Activated T-cell treated with anti-CD3 and anti-CD28 coated beads, Interleukin-2, amount 50 U/mL, for 1 hour (primary cell): ENCODE measurements around the gene LONRF2.
"Not testable (repeated sequence)": the region's sequence is repeated elsewhere in the genome, so short reads cannot be mapped to it uniquely, and the experiment has no call there.

Experiments
- DNase-seq: peaks from one replicate; pipeline ENCODE4 v3.0.0-alpha.2; 2020

The LONRF2 gene

DNA sequence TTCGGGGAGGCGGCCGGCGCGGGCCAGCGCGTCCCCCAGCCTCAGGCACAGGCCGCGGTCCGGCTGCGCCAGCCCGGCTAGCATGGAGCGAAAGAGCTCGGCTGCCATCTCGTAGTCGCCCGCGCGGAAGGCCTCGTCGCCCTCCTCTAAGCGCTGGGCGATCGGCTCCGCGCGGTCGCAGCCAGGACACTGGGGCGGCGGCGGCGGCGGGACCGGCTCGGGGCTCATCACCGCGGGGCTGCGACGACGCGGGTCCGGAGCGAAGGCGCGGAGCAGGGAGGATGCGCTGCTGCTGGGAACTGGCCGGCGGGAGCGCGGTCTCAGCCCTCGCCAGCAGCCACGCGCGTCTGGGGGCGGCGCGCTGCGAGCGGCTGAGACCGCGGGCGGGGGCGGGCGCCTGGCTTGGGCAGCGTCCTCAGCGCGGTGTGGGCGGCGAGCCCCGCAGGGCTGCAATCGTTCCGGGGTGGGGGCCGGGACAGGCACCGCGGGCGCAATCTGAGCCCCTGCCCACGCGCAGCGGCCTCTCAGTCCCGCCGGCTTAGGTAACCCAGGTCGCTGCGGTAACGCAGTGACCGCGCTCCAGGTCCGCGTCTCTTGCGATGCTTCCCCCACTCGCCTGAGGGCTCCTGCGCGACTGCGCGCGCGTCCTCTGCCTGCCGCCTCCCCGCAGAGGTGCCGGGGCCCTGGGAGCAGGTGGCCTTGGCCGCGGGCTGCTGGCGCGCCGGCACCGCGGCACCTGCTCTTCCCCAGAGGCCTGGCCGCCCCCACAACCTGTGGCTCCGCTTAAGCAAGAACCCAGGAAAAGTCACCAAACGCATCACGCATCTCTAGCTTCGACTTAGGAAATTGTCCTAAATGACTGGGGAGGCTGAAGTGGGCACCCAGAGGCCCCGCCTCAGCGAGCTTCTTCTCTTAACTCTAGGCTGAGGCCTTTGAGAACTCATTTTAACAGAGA is at the start of gene LONRF2:
TSS of gene LONRF2 (minus strand) at position 636 of the 955 bp plus-strand sequence. CDS start at position 228, 408 bp downstream.
- DNase-seq: no peak

DNA sequence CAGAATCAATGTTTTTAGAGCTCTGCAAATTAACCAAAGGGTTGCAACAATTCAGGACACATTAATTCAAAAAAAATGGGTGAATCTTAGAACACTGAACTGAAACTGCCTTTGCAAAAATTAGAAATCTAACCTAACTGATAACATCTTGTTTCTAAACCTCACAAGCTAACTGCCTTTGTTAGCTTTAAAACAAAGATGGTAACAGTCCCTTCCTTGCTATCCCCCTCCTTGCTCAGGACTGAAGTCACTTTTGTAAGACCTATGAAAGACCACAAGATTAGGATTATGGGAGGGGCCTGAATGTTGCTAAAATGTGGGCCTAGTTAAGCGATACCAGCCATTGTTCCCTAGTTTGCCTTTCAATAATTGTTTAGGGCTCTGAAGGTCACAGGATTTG is 44.9 kb upstream of the LONRF2 start:
- DNase-seq: no peak

- DNase-seq: no peak
These were observed 43.1 kb upstream of the LONRF2 start for GRCh38 chr2:100365434-100365833.

DNA sequence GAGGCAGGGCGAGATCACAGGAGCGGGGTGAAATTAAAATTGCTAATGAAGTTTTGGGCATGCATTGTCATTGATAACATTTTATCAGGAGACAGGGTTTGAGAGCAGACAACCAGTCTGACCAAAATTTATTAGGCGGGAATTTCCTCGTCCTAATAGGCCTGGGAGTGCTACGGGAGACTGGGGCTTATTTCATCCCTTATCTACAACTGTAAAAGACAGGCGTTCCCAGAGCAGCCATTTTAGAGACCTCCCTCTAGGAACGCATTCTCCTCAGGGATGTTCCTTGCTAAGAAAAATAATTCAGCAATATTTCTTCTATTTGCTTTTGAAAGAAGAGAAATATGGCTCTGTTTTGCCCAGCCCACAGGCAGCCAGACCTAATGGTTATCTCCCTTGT is 40.0 kb upstream of the LONRF2 start:
- DNase-seq: not testable (repeated sequence)

DNA sequence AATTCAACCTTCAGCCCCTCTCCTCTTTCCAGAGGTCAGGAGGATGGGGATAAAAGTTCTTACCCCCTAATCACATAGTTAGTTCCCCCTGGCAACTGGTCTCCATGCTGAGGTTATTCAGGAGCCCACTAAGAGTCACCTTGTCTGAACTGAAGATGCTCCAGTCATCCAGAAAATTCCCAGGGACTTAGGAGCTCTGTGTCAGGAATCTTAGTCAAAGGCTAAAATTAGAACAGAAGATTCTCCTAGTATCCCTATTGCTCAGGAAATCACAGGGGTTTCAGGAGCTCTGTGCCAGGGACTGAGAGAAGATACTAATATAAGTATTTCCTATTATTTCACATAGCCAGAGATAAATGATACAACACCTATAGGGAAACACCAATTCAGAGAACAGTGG is 37.3 kb upstream of the LONRF2 start:
- DNase-seq: no peak

GRCh38 chr2:100358554-100358953 is 36.3 kb upstream of the LONRF2 start:
- DNase-seq: no peak

GRCh38 chr2:100352521-100352920 is 30.2 kb upstream of the LONRF2 start:
- DNase-seq: no peak

DNA sequence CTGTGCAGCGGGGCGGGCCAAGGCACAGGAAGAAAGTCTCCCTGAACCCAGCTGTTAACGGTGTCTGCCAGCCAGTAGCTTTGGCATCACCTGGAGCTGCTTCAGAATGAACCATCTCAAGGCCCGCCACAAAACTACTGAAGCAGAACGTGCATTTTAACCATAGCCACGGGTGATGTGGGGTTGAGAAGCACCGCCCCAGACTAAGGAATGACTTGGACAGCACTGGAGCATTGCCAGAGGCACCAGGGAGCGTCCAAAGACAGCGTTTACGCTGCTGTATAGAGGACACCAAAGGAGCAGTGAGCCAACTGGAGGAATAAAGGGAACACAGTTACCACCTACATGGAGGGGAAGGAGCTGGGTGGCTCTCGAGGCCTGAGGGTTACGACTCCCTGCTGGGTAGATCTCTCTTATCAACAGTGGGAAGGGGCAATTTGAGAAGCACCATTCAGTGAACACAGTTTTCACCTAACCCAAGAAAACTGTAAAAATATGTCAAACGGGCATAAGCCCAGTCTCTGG is 28.4 kb upstream of the LONRF2 start:
- no peak for DNase-seq

- not testable (repeated sequence) for DNase-seq
These were observed 22.8 kb upstream of the LONRF2 start for GRCh38 chr2:100345144-100345543.

DNA sequence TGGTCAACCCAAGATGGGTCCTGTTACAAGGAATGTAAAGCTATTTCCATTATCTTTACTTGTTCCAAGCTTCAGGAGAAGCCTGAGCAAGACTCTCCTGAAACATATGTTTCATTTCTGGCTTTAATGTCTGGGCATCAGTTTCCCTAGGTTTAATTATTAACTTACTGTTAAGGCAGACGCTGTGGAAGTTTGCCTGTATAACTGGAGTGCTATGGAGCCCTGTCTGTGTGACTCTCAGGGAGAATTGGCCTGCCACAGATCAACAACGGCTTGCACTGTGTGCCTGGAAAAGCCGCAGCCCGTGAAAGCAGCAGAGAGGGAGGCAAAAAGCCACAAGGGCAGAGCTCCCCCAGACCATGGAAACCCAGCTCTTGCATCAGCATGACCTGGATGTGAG is 22.1 kb upstream of the LONRF2 start:
- DNase-seq: no peak

GRCh38 chr2:100342466-100342865 is 20.2 kb upstream of the LONRF2 start:
- DNase-seq: not testable (repeated sequence)

DNA sequence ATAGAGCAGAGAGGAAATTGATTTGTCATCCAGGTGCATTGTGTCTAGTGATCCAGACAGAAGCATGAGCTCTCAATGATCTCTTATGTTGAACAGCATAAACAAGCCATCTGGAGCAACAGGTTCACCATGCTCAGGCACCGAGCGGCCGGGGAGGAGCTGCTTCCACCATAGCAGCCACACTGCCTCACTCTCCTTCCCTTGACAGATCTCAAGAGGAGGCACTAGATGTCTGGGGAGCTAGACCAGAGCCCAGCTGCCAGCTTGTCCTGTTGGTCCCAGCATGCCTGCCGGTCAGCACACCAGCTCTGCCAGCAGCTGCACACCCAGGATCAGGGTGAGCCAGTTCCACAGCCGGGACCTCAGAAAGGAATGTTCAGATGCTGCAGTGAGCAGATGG is 17.5 kb upstream of the LONRF2 start:
- DNase-seq: no peak

- DNase-seq: no peak
These were observed 12.6 kb upstream of the LONRF2 start for GRCh38 chr2:100334929-100335328.

- no peak for DNase-seq
These were observed 5.4 kb upstream of the LONRF2 start for GRCh38 chr2:100327742-100328141.

GRCh38 chr2:100321179-100321865 is 979 bp downstream of the LONRF2 start:
- no peak for DNase-seq

DNA sequence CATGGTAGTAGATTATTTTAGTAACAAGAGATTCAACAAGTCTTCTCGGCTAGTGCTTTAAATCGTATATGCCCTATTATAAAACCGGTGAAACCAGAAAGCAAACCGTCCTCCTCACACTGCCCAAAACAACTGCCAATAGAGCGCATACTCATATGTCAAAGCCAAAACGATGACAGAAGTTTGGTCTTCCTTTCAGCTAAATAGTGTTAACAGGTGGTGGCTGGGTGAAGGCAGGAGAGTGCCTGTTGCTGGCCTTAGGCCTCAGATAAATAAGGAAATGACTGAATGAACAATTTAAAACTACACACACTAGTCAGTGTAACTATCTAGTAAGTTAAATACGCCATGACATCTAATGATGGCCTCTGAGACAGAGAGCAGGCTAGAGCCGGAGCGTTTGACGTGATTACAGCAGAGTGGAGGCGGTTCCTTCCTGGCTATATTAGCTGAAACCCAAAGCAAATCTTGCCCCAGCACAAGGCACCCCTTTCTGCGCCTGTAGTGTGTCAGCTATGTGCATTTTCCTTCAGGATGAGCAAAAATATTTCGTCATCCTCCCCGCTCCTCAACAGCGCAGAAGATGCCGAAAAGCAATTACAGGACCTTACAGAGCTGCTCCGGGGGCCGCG is 1.6 kb downstream of the LONRF2 start:
- no peak for DNase-seq

GRCh38 chr2:100317634-100318033 is 4.7 kb downstream of the LONRF2 start:
- no peak for DNase-seq

DNA sequence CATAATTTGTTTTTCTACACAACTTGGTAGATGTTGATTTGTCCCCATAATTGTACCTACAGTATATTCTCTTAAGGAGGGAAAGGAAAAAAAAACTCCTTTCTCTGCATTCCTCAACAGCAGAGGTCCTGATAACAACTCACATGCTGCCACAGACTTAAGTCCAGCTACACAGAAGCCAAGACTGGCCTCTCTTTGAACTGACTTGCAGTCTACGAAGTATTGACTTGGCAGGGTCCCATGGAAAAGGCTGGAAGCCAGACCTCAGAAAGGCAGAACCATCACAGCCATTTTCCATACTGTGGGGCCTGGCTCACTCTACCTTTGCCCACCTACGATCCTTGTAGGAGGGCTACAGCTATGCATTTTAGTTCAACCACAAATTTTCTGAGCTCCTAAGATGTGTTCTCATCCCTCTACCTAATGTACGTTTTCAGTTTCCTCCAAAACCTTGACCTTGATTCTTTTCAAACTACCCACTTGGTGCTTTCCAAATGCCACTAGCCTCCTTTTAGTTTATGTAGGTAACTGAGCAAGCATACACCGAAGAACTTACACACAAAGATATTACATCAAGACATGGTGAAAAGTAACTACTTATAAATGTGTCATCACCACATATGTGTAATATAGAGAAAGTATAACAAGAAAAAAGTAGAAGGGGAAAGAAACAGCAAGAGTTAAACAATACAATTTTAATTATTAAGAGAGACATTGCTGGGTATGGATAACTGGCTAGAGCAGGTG is 12.2 kb downstream of the LONRF2 start:
- DNase-seq: no peak

GRCh38 chr2:100309311-100309710 is 13.0 kb downstream of the LONRF2 start:
- no peak for DNase-seq

- DNase-seq: no peak
These were observed 18.6 kb downstream of the LONRF2 start for GRCh38 chr2:100303744-100304143.

DNA sequence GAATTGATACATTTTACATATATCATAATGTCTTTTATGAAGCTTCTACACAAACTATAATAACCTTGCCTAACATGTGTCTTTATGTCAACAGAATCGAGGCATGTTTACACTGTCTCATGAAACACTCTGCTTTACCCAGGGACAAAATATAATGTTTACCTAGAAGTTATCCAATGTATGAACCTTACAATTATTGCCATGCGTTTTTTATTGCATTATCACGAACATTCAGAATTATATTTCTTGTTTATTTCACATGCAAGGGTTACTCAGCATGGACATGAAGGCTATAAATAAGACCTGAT is 19.8 kb downstream of the LONRF2 start:
- DNase-seq: no peak

GRCh38 chr2:100301881-100302584 is 20.3 kb downstream of the LONRF2 start:
- no peak for DNase-seq
